ENCODE data around the gene ZNF407.

DNA sequence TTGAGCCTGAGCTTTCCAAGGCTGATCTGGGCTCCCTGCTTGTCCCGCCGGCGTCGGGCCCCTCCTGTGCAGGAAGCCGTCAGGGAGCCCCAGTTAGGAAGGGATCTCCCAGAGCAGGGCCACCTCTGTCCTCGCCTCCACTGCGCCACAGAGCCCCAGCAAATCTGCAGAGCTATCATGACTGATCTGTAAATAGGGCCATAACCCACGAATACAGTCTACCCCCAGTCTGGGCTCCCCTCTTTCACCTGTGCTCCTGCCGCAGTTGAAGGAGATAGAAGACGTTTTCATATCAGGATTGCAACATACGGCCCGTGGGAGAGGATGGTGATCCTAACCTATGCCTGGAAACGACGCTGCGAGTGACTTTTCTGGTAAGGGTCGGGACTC, 472.6 kb downstream of the ZNF407 start:
- TF ChIP-seq, protein P1, sequence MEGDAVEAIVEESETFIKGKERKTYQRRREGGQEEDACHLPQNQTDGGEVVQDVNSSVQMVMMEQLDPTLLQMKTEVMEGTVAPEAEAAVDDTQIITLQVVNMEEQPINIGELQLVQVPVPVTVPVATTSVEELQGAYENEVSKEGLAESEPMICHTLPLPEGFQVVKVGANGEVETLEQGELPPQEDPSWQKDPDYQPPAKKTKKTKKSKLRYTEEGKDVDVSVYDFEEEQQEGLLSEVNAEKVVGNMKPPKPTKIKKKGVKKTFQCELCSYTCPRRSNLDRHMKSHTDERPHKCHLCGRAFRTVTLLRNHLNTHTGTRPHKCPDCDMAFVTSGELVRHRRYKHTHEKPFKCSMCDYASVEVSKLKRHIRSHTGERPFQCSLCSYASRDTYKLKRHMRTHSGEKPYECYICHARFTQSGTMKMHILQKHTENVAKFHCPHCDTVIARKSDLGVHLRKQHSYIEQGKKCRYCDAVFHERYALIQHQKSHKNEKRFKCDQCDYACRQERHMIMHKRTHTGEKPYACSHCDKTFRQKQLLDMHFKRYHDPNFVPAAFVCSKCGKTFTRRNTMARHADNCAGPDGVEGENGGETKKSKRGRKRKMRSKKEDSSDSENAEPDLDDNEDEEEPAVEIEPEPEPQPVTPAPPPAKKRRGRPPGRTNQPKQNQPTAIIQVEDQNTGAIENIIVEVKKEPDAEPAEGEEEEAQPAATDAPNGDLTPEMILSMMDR (IDR thresholded peaks at IDR 0.05): no peak
- TF ChIP-seq POLR2A (IDR thresholded peaks at IDR 0.05): no peak

All from heart left ventricle (tissue), 13 donors.